HEK293 (cell line): ENCODE data around the gene SLC25A36.

Experiments
- CTCF ChIA-PET: fragments of 350-600 bp; formaldehyde crosslinking; extraction: SDS; loops from one replicate; lab custom pipeline; 2021; ENCODE audit warnings: antibody characterized with exemption; lab: Yijun Ruan, JAX
- POLR2A ChIA-PET: fragments of 300-600 bp; formaldehyde crosslinking; extraction: SDS; loops from one replicate; lab custom pipeline; 2020; ENCODE audit warnings: antibody characterized with exemption, inconsistent platforms; lab: Yijun Ruan, JAX
- H3K27ac ChIP-seq: fragments of 200-500 bp; sonication (Bioruptor generic); 2 replicates; pipeline ENCODE4 v1.5.1; 2014; ENCODE audit warnings: low read depth, low read length, control low read depth, inconsistent platforms; ENCODE audit errors: extremely low read depth
- H3K36me3 ChIP-seq, 2 experiments: fragments of 200-500 bp in 1 of 2; sonication (Bioruptor generic) in 1 of 2; 1 replicate in 1 of 2; 2 replicates in 1 of 2; pipeline ENCODE4 v1.5.1; 2014 to 2017; ENCODE audit warnings: inconsistent platforms in 2 of 2, low read length in 2 of 2; ENCODE audit not compliant: control insufficient read depth in 2 of 2, insufficient read depth in 1 of 2
- H3K4me1 ChIP-seq: fragments of 200-500 bp; sonication (Bioruptor generic); 2 replicates; pipeline ENCODE4 v1.5.1; 2014; ENCODE audit warnings: mild to moderate bottlenecking, low read length, inconsistent platforms; ENCODE audit not compliant: control insufficient read depth, insufficient read depth
- H3K4me3 ChIP-seq: 2 replicates; pipeline ENCODE4 v1.5.1; 2011; ENCODE audit warnings: low read depth, mild to moderate bottlenecking, control low read depth, low read length, moderate library complexity
- H3K9me3 ChIP-seq: fragments of 200-500 bp; sonication (Bioruptor generic); 2 replicates; pipeline ENCODE4 v1.5.1; 2014; ENCODE audit warnings: low read depth, low read length, inconsistent platforms; ENCODE audit not compliant: control insufficient read depth, insufficient read depth
- ATF2 ChIP-seq: fragments of 450-650 bp; formaldehyde crosslinking; IDR thresholded peaks from 2 replicates; pipeline ENCODE4 v1.5.1; 2016; ENCODE audit warnings: missing biosample characterization, missing genetic modification characterization, low read depth
- FEZF1 ChIP-seq: fragments of 450-650 bp; formaldehyde crosslinking; IDR thresholded peaks from 2 replicates; pipeline ENCODE4 v1.5.1; 2016; ENCODE audit warnings: missing biosample characterization, missing genetic modification characterization
- GFI1B ChIP-seq: fragments of 450-650 bp; formaldehyde crosslinking; IDR thresholded peaks from 2 replicates; pipeline ENCODE4 v1.5.1; 2016; ENCODE audit warnings: missing biosample characterization, missing genetic modification characterization
- HOXA7 ChIP-seq: sonication (generic); formaldehyde crosslinking; IDR thresholded peaks from 2 replicates; pipeline ENCODE4 v1.8.1; 2022; ENCODE audit warnings: missing genetic modification reagents, borderline replicate concordance
- RBAK ChIP-seq: fragments of 450-650 bp; formaldehyde crosslinking; IDR thresholded peaks from 2 replicates; pipeline ENCODE4 v1.5.1; 2016; ENCODE audit warnings: missing biosample characterization, missing genetic modification characterization
- SCRT2 ChIP-seq: fragments of 450-650 bp; formaldehyde crosslinking; IDR thresholded peaks from 2 replicates; pipeline ENCODE4 v1.5.1; 2016; ENCODE audit warnings: missing biosample characterization, missing genetic modification characterization
- SP2 ChIP-seq: fragments of 450-650 bp; formaldehyde crosslinking; IDR thresholded peaks from 2 replicates; pipeline ENCODE4 v1.5.1; 2016; ENCODE audit warnings: missing biosample characterization, missing genetic modification characterization
- SP3 ChIP-seq: fragments of 450-650 bp; formaldehyde crosslinking; IDR thresholded peaks from 2 replicates; pipeline ENCODE4 v1.5.1; 2016; ENCODE audit warnings: missing biosample characterization, missing genetic modification characterization
- YY1 ChIP-seq: fragments of 450-650 bp; formaldehyde crosslinking; IDR thresholded peaks from 2 replicates; pipeline ENCODE4 v1.5.1; 2018; ENCODE audit warnings: missing biosample characterization, missing genetic modification characterization
- YY2 ChIP-seq: fragments of 450-650 bp; formaldehyde crosslinking; IDR thresholded peaks from 2 replicates; pipeline ENCODE4 v1.5.1; 2016; ENCODE audit warnings: missing biosample characterization, missing genetic modification characterization
- ZFP69B ChIP-seq: fragments of 450-650 bp; formaldehyde crosslinking; IDR thresholded peaks from 2 replicates; pipeline ENCODE4 v1.5.1; 2016; ENCODE audit warnings: missing biosample characterization, missing genetic modification characterization
- ZNF138 ChIP-seq: fragments of 450-650 bp; formaldehyde crosslinking; IDR thresholded peaks from 2 replicates; pipeline ENCODE4 v1.5.1; 2016; ENCODE audit warnings: missing biosample characterization, missing genetic modification characterization, borderline replicate concordance
- ZNF140 ChIP-seq: fragments of 450-650 bp; formaldehyde crosslinking; IDR thresholded peaks from 2 replicates; pipeline ENCODE4 v1.5.1; 2016; ENCODE audit warnings: missing biosample characterization, missing genetic modification characterization
- ZNF16 ChIP-seq: fragments of 450-650 bp; formaldehyde crosslinking; IDR thresholded peaks from 2 replicates; pipeline ENCODE4 v1.5.1; 2016; ENCODE audit warnings: low read depth, missing biosample characterization, missing genetic modification characterization
- ZNF175 ChIP-seq: fragments of 450-650 bp; formaldehyde crosslinking; IDR thresholded peaks from 2 replicates; pipeline ENCODE4 v1.5.1; 2016; ENCODE audit warnings: missing biosample characterization, missing genetic modification characterization
- ZNF24 ChIP-seq: fragments of 450-650 bp; formaldehyde crosslinking; IDR thresholded peaks from 2 replicates; pipeline ENCODE4 v1.5.1; 2016; ENCODE audit warnings: missing biosample characterization, missing genetic modification characterization
- ZNF274 ChIP-seq, 2 experiments: fragments of 200-500 bp in 1 of 2; fragments of 450-650 bp in 1 of 2; sonication (Bioruptor generic) in 1 of 2; formaldehyde crosslinking in 1 of 2; IDR thresholded peaks; 2 replicates each; pipeline versions ENCODE4 v1.5.1 to v1.6.1; 2014 to 2016; ENCODE audit warnings: borderline replicate concordance in 1 of 2, inconsistent platforms in 1 of 2, low read length in 1 of 2, missing biosample characterization in 1 of 2, missing genetic modification characterization in 1 of 2
- ZNF510 ChIP-seq: fragments of 450-650 bp; formaldehyde crosslinking; IDR thresholded peaks from 2 replicates; pipeline ENCODE4 v1.5.1; 2018; ENCODE audit warnings: mild to moderate bottlenecking, missing genetic modification characterization, missing biosample characterization; ENCODE audit not compliant: insufficient replicate concordance
- ZNF560 ChIP-seq: fragments of 450-650 bp; formaldehyde crosslinking; IDR thresholded peaks from 2 replicates; pipeline ENCODE4 v1.5.1; 2017; ENCODE audit warnings: missing biosample characterization, missing genetic modification characterization, borderline replicate concordance
- ZNF621 ChIP-seq: fragments of 450-650 bp; formaldehyde crosslinking; IDR thresholded peaks from 2 replicates; pipeline ENCODE4 v1.5.1; 2017; ENCODE audit warnings: missing biosample characterization, missing genetic modification characterization
- ZNF768 ChIP-seq: fragments of 450-650 bp; formaldehyde crosslinking; IDR thresholded peaks from 2 replicates; pipeline ENCODE4 v1.5.1; 2018; ENCODE audit warnings: missing biosample characterization, mild to moderate bottlenecking, missing genetic modification characterization
- ZNF776 ChIP-seq: fragments of 450-650 bp; formaldehyde crosslinking; IDR thresholded peaks from 2 replicates; pipeline ENCODE4 v1.5.0; 2017; ENCODE audit warnings: missing biosample characterization, missing genetic modification characterization, borderline replicate concordance
- ZNF777 ChIP-seq: fragments of 450-650 bp; formaldehyde crosslinking; IDR thresholded peaks from 2 replicates; pipeline ENCODE4 v1.5.1; 2017; ENCODE audit warnings: missing biosample characterization, missing genetic modification characterization, borderline replicate concordance
- ZSCAN5A ChIP-seq: fragments of 450-650 bp; formaldehyde crosslinking; IDR thresholded peaks from 2 replicates; pipeline ENCODE4 v1.5.1; 2016; ENCODE audit warnings: missing biosample characterization, missing genetic modification characterization
- TF ChIP-seq, protein P1 (sequence below): fragments of 450-650 bp; formaldehyde crosslinking; IDR thresholded peaks from 2 replicates; pipeline ENCODE4 v1.5.1; 2016; ENCODE audit warnings: missing biosample characterization, missing genetic modification characterization
- TF ChIP-seq, protein P2 (sequence below): fragments of 450-650 bp; formaldehyde crosslinking; IDR thresholded peaks from 2 replicates; pipeline ENCODE4 v1.5.1; 2016; ENCODE audit warnings: missing biosample characterization, missing genetic modification characterization

The SLC25A36 gene

DNA sequence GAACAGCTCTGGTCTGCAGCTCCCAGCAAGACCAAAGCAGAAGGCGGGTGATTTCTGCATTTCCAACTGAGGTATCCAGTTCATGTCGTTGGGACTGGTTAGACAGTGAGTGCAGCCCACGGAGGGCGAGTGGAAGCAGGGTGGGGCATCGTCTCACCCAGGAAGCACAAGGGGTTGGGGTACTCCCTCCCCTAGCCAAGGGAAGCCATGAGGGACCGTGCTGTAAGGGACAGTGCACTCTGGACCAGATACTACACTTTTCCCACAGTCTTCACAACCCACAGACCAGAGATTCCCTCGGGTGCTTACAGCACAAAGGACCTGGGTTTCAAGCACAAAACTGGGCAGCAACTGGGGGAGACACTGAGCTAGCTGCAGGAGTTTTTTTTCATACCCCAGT lies 8.5 kb upstream of the SLC25A36 start:
- Histone ChIP-seq H3K27ac (no peak overlapping the region), H3K4me3 (no peak overlapping the region), H3K4me1 (no peaks in the 10 kb centered on the region), H3K9me3 (no peaks in the 10 kb centered on the region), H3K36me3 (no peaks in the 10 kb centered on the region)
- TF ChIP-seq ZNF140 (no peak), YY2 (no peak), ZNF768 (tag by site-specific recombination) (no peak), ZNF16 (no peak), ZNF621 (tag by site-specific recombination) (no peak), ZNF138 (tag by site-specific recombination) (no peak), ZSCAN5A (tag by site-specific recombination) (no peak), FEZF1 (no peak), HOXA7 (CRISPR knock-in tag) (no peak), ATF2 (no peak), ZNF776 (no peak)
- ChIA-PET POLR2A (no interaction called here), CTCF (interaction anchor here (0.6 kb wide), 1 partner anchor 60 kb away, joined by 5 read pairs; no protein-coding TSS in a partner anchor)

DNA sequence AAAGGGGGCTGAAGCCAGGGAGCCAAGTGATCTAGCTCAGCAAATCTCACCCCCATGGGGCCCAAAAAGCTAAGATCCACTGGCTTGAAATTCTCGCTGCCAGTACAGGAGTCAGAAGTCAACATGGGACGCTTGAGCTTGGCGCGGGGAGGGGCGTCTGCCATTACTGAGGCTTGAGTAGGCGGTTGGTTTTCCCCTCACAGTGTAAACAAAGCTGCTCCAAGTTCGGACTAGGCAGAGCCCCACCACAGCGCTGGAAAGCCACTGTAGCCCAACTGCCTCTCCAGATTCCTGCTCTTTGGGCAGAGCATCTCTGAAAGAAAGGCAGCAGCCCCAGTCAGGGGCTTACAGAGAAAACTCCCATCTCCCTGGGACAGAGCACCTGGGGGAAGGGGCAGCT lies 8.1 kb upstream of the SLC25A36 start:
- ChIA-PET POLR2A (no interaction called here), CTCF (interaction anchor here (0.6 kb wide), 1 partner anchor 60 kb away, joined by 5 read pairs; no protein-coding TSS in a partner anchor)
- Histone ChIP-seq H3K27ac (no peak overlapping the region), H3K4me3 (no peak overlapping the region), H3K9me3 (no peaks in the 10 kb centered on the region), H3K4me1 (no peaks in the 10 kb centered on the region), H3K36me3 (no peaks in the 10 kb centered on the region)
- TF ChIP-seq ZNF777 (tag by site-specific recombination) (no peak), RBAK (no peak), YY1 (tag by site-specific recombination) (no peak), ZNF510 (tag by site-specific recombination) (no peak), ZNF175 (tag by site-specific recombination) (no peak), SP2 (tag by site-specific recombination) (no peak), GFI1B (no peak), SCRT2 (tag by site-specific recombination) (no peak), ZNF560 (no peak), ZFP69B (no peak), SP3 (tag by site-specific recombination) (no peak), ZNF274 (IDR thresholded peaks at IDR 0.05; ENCODE audit: low read length) (no peak), ZNF274 (tag by site-specific recombination; IDR thresholded peaks at IDR 0.05; ENCODE audit: borderline replicate concordance) (no peak), ZNF24 (tag by site-specific recombination) (no peak)
- TF ChIP-seq, protein P1, sequence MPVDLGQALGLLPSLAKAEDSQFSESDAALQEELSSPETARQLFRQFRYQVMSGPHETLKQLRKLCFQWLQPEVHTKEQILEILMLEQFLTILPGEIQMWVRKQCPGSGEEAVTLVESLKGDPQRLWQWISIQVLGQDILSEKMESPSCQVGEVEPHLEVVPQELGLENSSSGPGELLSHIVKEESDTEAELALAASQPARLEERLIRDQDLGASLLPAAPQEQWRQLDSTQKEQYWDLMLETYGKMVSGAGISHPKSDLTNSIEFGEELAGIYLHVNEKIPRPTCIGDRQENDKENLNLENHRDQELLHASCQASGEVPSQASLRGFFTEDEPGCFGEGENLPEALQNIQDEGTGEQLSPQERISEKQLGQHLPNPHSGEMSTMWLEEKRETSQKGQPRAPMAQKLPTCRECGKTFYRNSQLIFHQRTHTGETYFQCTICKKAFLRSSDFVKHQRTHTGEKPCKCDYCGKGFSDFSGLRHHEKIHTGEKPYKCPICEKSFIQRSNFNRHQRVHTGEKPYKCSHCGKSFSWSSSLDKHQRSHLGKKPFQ (tag by site-specific recombination): no peak
- TF ChIP-seq, protein P2, sequence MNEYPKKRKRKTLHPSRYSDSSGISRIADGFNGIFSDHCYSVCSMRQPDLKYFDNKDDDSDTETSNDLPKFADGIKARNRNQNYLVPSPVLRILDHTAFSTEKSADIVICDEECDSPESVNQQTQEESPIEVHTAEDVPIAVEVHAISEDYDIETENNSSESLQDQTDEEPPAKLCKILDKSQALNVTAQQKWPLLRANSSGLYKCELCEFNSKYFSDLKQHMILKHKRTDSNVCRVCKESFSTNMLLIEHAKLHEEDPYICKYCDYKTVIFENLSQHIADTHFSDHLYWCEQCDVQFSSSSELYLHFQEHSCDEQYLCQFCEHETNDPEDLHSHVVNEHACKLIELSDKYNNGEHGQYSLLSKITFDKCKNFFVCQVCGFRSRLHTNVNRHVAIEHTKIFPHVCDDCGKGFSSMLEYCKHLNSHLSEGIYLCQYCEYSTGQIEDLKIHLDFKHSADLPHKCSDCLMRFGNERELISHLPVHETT: no peak
